ENCODE measurements around the gene CCKAR. TPM values are rescaled to one million over a fixed set of nuclear protein-coding genes. Genes with fewer than 3 reads are reported as not detected.

Gene CCKAR
- total RNA-seq, 1 donor from 2014 or later = not detected

- Mint-ChIP-seq H3K4me1 (ENCODE audit: low read depth, unreplicated experiment) (peaks cover 6% of the 10 kb centered on the region), H3K36me3 (ENCODE audit: low read depth, unreplicated experiment) (peaks cover 15% of the 10 kb centered on the region), H3K27ac (ENCODE audit: unreplicated experiment) (no peak overlapping the region), H3K9me3 (ENCODE audit: unreplicated experiment) (no peaks in the 10 kb centered on the region), H3K27me3 (ENCODE audit: low read depth, unreplicated experiment) (no peaks in the 10 kb centered on the region), H3K4me3 (ENCODE audit: unreplicated experiment) (no peak overlapping the region)
- no peaks in the 10 kb centered on the region for H3K27me3 ChIP-seq (ENCODE audit: insufficient read depth, low read length)
- no peaks in the 10 kb centered on the region for H3K79me2 ChIP-seq (ENCODE audit: insufficient read depth, low read length)
- peaks cover 5% of the 10 kb centered on the region for H3K36me3 ChIP-seq (ENCODE audit: insufficient read depth, low read length)
- H3K27ac ChIP-seq (ENCODE audit: low read depth, low read length) = no peak overlapping the region
- H3K9me3 ChIP-seq (ENCODE audit: insufficient read depth, low read depth, low read length) = no peaks in the 10 kb centered on the region
- H2AFZ ChIP-seq (ENCODE audit: low read depth, low read length) = no peak overlapping the region
- H3K4me2 ChIP-seq (ENCODE audit: low read length) = no peak overlapping the region
- no peaks in the 10 kb centered on the region for H4K20me1 ChIP-seq (ENCODE audit: insufficient read depth, low read length)
- no peaks in the 10 kb centered on the region for H3K4me1 ChIP-seq (ENCODE audit: insufficient read depth, low read length)
- no peak for FAIRE-seq
- H3K9ac ChIP-seq (ENCODE audit: low read length) = no peak overlapping the region
- DNase-seq (ENCODE audit: low read depth) = peak; percentile 55
- no peak overlapping the region for H3K4me3 ChIP-seq (ENCODE audit: insufficient read depth, low read depth, low read length)
- TF ChIP-seq EZH2 (IDR thresholded peaks at IDR 0.05; ENCODE audit: insufficient read depth, low read length) = no peak
- no peak for TF ChIP-seq CTCF (IDR thresholded peaks at IDR 0.05; ENCODE audit: insufficient read depth, low read depth, low read length)
Observed at GRCh38 chr4:26441102-26441501, 49.2 kb downstream of the CCKAR start.

- H3K9ac ChIP-seq (ENCODE audit: low read length) = no peak overlapping the region
- H3K4me1 ChIP-seq (ENCODE audit: insufficient read depth, low read length) = no peaks in the 10 kb centered on the region
- FAIRE-seq (peak; percentile 29), DNase-seq (ENCODE audit: low read depth) (peak; percentile 21)
- no peak overlapping the region for H3K4me2 ChIP-seq (ENCODE audit: low read length)
- H3K79me2 ChIP-seq (ENCODE audit: insufficient read depth, low read length) = no peaks in the 10 kb centered on the region
- no peak for TF ChIP-seq CTCF (IDR thresholded peaks at IDR 0.05; ENCODE audit: insufficient read depth, low read depth, low read length)
- no peak for TF ChIP-seq EZH2 (IDR thresholded peaks at IDR 0.05; ENCODE audit: insufficient read depth, low read length)
- peaks cover 22% of the 10 kb centered on the region for H3K36me3 ChIP-seq (ENCODE audit: insufficient read depth, low read length)
- Mint-ChIP-seq H3K36me3 (ENCODE audit: low read depth, unreplicated experiment) (peaks cover 8% of the 10 kb centered on the region), H3K27me3 (ENCODE audit: low read depth, unreplicated experiment) (no peaks in the 10 kb centered on the region), H3K4me3 (ENCODE audit: unreplicated experiment) (no peak overlapping the region), H3K9me3 (ENCODE audit: unreplicated experiment) (no peaks in the 10 kb centered on the region), H3K4me1 (ENCODE audit: low read depth, unreplicated experiment) (peaks cover 15% of the 10 kb centered on the region), H3K27ac (ENCODE audit: unreplicated experiment) (no peak overlapping the region)
- H3K27ac ChIP-seq (ENCODE audit: low read depth, low read length) = no peak overlapping the region
- H2AFZ ChIP-seq (ENCODE audit: low read depth, low read length) = no peak overlapping the region
- no peak overlapping the region for H3K4me3 ChIP-seq (ENCODE audit: insufficient read depth, low read depth, low read length)
- H4K20me1 ChIP-seq (ENCODE audit: insufficient read depth, low read length) = no peaks in the 10 kb centered on the region
- H3K9me3 ChIP-seq (ENCODE audit: insufficient read depth, low read depth, low read length) = no peaks in the 10 kb centered on the region
- H3K27me3 ChIP-seq (ENCODE audit: insufficient read depth, low read length) = no peaks in the 10 kb centered on the region
Observed at GRCh38 chr4:26434030-26434639, 56.1 kb downstream of the CCKAR start.

- Histone ChIP-seq H3K9ac (ENCODE audit: low read length) (no peak overlapping the region), H3K27me3 (ENCODE audit: insufficient read depth, low read length) (no peaks in the 10 kb centered on the region), H2AFZ (ENCODE audit: low read depth, low read length) (no peak overlapping the region), H3K36me3 (ENCODE audit: insufficient read depth, low read length) (peaks cover 22% of the 10 kb centered on the region), H3K27ac (ENCODE audit: low read depth, low read length) (no peak overlapping the region), H3K9me3 (ENCODE audit: insufficient read depth, low read depth, low read length) (no peaks in the 10 kb centered on the region), H3K4me3 (ENCODE audit: insufficient read depth, low read depth, low read length) (no peak overlapping the region), H3K4me2 (ENCODE audit: low read length) (no peak overlapping the region), H4K20me1 (ENCODE audit: insufficient read depth, low read length) (no peaks in the 10 kb centered on the region), H3K79me2 (ENCODE audit: insufficient read depth, low read length) (no peaks in the 10 kb centered on the region), H3K4me1 (ENCODE audit: insufficient read depth, low read length) (no peaks in the 10 kb centered on the region)
- peaks cover 16% of the 10 kb centered on the region for H3K4me1 Mint-ChIP-seq (ENCODE audit: low read depth, unreplicated experiment)
- no peak for FAIRE-seq
- H3K9me3 Mint-ChIP-seq (ENCODE audit: unreplicated experiment) = no peaks in the 10 kb centered on the region
- TF ChIP-seq EZH2 (IDR thresholded peaks at IDR 0.05; ENCODE audit: insufficient read depth, low read length) (no peak), CTCF (IDR thresholded peaks at IDR 0.05; ENCODE audit: insufficient read depth, low read depth, low read length) (no peak)
- peak; percentile 32 for DNase-seq (ENCODE audit: low read depth)
- no peaks in the 10 kb centered on the region for H3K27me3 Mint-ChIP-seq (ENCODE audit: low read depth, unreplicated experiment)
- H3K36me3 Mint-ChIP-seq (ENCODE audit: low read depth, unreplicated experiment) = peaks cover 8% of the 10 kb centered on the region
- H3K27ac Mint-ChIP-seq (ENCODE audit: unreplicated experiment) = no peak overlapping the region
- H3K4me3 Mint-ChIP-seq (ENCODE audit: unreplicated experiment) = no peak overlapping the region
Observed at GRCh38 chr4:26433556-26433955, 56.7 kb downstream of the CCKAR start.

Data from astrocyte (in vitro differentiated cells and primary cell).